Measurements from ENCODE around the gene USP3.

The USP3 gene

GRCh38 chr15:63545520-63545919 lies 41.1 kb downstream of the USP3 start:
- DNase-seq = no peak

- DNase-seq = peak; percentile 33 to 55
Observed at GRCh38 chr15:63551400-63551799, 47.0 kb downstream of the USP3 start.

- peak; percentile 64 to 65 for DNase-seq
Observed at GRCh38 chr15:63553388-63553791, 49.0 kb downstream of the USP3 start.

GRCh38 chr15:63554337-63554927 lies 50.0 kb downstream of the USP3 start:
- DNase-seq = no peak

GRCh38 chr15:63555507-63555906 lies 51.1 kb downstream of the USP3 start:
- no peak for DNase-seq

GRCh38 chr15:63556246-63556645 lies 51.9 kb downstream of the USP3 start:
- no peak for DNase-seq

GRCh38 chr15:63556736-63557135 lies 52.3 kb downstream of the USP3 start:
- no peak for DNase-seq

GRCh38 chr15:63559753-63560152 lies 55.4 kb downstream of the USP3 start:
- DNase-seq = no peak

- DNase-seq = no peak
Observed at GRCh38 chr15:63560741-63561448, 56.5 kb downstream of the USP3 start.

GRCh38 chr15:63564093-63564492 lies 59.7 kb downstream of the USP3 start:
- no peak for DNase-seq

- DNase-seq = peak in 1 of 2 donors; percentile 29
Observed at GRCh38 chr15:63565536-63566186, 61.3 kb downstream of the USP3 start.

- DNase-seq = no peak
Observed at GRCh38 chr15:63572749-63573464, 68.5 kb downstream of the USP3 start.

- no peak for DNase-seq
Observed at GRCh38 chr15:63573533-63573932, 69.1 kb downstream of the USP3 start.

- DNase-seq = no peak
Observed at GRCh38 chr15:63575312-63575711, 70.9 kb downstream of the USP3 start.

- DNase-seq = no peak
Observed at GRCh38 chr15:63576441-63576840, 72.0 kb downstream of the USP3 start.

GRCh38 chr15:63582179-63582578 lies 77.8 kb downstream of the USP3 start:
- DNase-seq = no peak

- DNase-seq = no peak
Observed at GRCh38 chr15:63582718-63583426, 78.5 kb downstream of the USP3 start.

- no peak for DNase-seq
Observed at GRCh38 chr15:63586790-63587189, 82.4 kb downstream of the USP3 start.

GRCh38 chr15:63587527-63587926 lies 83.1 kb downstream of the USP3 start:
- no peak for DNase-seq

GRCh38 chr15:63588826-63589225 lies 84.4 kb downstream of the USP3 start:
- DNase-seq = peak in 1 of 2 donors; percentile 25

GRCh38 chr15:63593705-63594671 lies 89.6 kb downstream of the USP3 start:
- DNase-seq = no peak
